A673 (cell line): ENCODE results near the gene RFFL. TPM values are rescaled to one million over a fixed set of nuclear protein-coding genes. Genes with fewer than 3 reads are reported as not detected.

ENCODE experiments used
- BruUV-seq: library from RNA; stranded (reverse); fragments of 400-500 nt; replicated peaks from 2 replicates; lab custom pipeline; 2021; lab: Mats Ljungman, UMichigan
- CTCF ChIA-PET: fragments of 300-600 bp; sonication (Branson Sonifier 250); formaldehyde crosslinking; loops from one replicate; lab custom pipeline; 2022; ENCODE audit warnings: antibody characterized with exemption; lab: Charles Lee
- POLR2A ChIA-PET: fragments of 300-600 bp; sonication (Branson Sonifier 250); formaldehyde crosslinking; loops from one replicate; lab custom pipeline; 2022; ENCODE audit warnings: antibody characterized with exemption; ENCODE audit not compliant: low non-redundant PET; lab: Charles Lee
- DNase-seq: peaks from one replicate; pipeline ENCODE4 v3.0.0-alpha.2; 2015; ENCODE audit warnings: low spot score
- H3K27ac ChIP-seq: fragments of 200-600 bp; sonication (generic); 2 replicates; pipeline ENCODE4 v1.5.1; 2016; ENCODE audit warnings: mixed run types, low read depth, mild to moderate bottlenecking, mixed read lengths, antibody characterized with exemption, low read length; ENCODE audit not compliant: poor library complexity, severe bottlenecking
- H3K27me3 ChIP-seq: fragments of 200-600 bp; sonication (generic); replicated peaks from 2 replicates; pipeline ENCODE4 v1.6.1; 2017; ENCODE audit warnings: mixed run types, low read depth, mild to moderate bottlenecking, mixed read lengths, antibody characterized with exemption, low read length; ENCODE audit not compliant: insufficient read depth, poor library complexity
- H3K36me3 ChIP-seq: fragments of 200-600 bp; sonication (generic); 2 replicates; pipeline ENCODE4 v1.6.1; 2016; ENCODE audit warnings: mixed run types, mild to moderate bottlenecking, mixed read lengths, antibody characterized with exemption, low read length; ENCODE audit not compliant: insufficient read depth, poor library complexity, severe bottlenecking
- H3K4me1 ChIP-seq: fragments of 200-600 bp; sonication (generic); 2 replicates; pipeline ENCODE4 v1.6.1; 2017; ENCODE audit warnings: mixed run types, mild to moderate bottlenecking, mixed read lengths, antibody characterized with exemption, low read length; ENCODE audit not compliant: insufficient read depth, poor library complexity, severe bottlenecking
- H3K4me3 ChIP-seq: fragments of 200-600 bp; sonication (generic); 2 replicates; pipeline ENCODE4 v1.5.1; 2016; ENCODE audit warnings: low read depth, mixed run types, mild to moderate bottlenecking, mixed read lengths, low read length; ENCODE audit not compliant: poor library complexity, severe bottlenecking
- H3K9me3 ChIP-seq: fragments of 200-600 bp; sonication (generic); 2 replicates; pipeline ENCODE4 v1.6.1; 2016; ENCODE audit warnings: mixed run types, low read depth, mild to moderate bottlenecking, mixed read lengths, antibody characterized with exemption, low read length; ENCODE audit not compliant: poor library complexity, severe bottlenecking
- EZH2 ChIP-seq: fragments of 200-600 bp; sonication (generic); IDR thresholded peaks from 2 replicates; pipeline ENCODE4 v1.6.1; 2017; ENCODE audit warnings: borderline replicate concordance, low read depth, mild to moderate bottlenecking, mixed read lengths, antibody characterized with exemption, low read length; ENCODE audit not compliant: poor library complexity, severe bottlenecking
- intact Hi-C: fragments of 100-400 bp; cut with micrococcal nuclease; formaldehyde crosslinking; loops from one replicate; pipeline ENCODE4 v1.10.0; 2022; ENCODE audit not compliant: unreplicated experiment
- total RNA-seq: library from RNA; stranded (reverse); gene quantifications from 2 replicates; pipeline ENCODE4 v1.2.3, GENCODE V29; 2021
- TF ChIP-seq, protein P1 (sequence below): fragments of 300-800, 200-600 bp; sonication (generic); conservative IDR thresholded peaks from 2 replicates; pipeline ENCODE4 v1.5.1; 2017; ENCODE audit warnings: low read depth, mild to moderate bottlenecking, antibody characterized with exemption, low read length, moderate library complexity, mixed read lengths

RFFL gene
- total RNA-seq, 1 experiment from 2014 or later = 10.5 TPM

DNA sequence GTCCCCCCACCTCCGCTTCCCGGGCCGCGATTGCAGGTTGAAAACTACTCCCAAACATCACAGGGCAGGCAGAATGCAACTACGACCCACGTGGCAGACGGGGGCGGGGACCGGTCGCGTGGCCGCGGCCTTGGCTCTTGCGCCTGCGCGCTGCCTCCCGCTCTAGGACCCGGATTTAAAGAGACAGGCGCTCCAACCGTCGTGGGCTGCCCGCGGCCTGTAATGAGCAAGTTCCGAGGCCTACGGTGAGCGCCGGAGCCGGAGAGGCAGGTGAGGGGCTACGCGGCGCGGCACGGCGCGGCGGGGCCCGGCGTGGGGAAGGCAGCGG, 83.2 kb downstream of the RFFL start, which contains the start of gene LIG3:
Gene LIG3 (plus strand): TSS at position 160 of the 328 bp plus-strand sequence. CDS start 2,494 bp downstream, outside the sequence.
- BruUV-seq = no TSS peak
- no peak for TF ChIP-seq EZH2
- TF ChIP-seq, protein P1, sequence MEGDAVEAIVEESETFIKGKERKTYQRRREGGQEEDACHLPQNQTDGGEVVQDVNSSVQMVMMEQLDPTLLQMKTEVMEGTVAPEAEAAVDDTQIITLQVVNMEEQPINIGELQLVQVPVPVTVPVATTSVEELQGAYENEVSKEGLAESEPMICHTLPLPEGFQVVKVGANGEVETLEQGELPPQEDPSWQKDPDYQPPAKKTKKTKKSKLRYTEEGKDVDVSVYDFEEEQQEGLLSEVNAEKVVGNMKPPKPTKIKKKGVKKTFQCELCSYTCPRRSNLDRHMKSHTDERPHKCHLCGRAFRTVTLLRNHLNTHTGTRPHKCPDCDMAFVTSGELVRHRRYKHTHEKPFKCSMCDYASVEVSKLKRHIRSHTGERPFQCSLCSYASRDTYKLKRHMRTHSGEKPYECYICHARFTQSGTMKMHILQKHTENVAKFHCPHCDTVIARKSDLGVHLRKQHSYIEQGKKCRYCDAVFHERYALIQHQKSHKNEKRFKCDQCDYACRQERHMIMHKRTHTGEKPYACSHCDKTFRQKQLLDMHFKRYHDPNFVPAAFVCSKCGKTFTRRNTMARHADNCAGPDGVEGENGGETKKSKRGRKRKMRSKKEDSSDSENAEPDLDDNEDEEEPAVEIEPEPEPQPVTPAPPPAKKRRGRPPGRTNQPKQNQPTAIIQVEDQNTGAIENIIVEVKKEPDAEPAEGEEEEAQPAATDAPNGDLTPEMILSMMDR = no peak
- Histone ChIP-seq H3K4me3 (peak within 1 kb of the TSS; percentile 67), H3K36me3 (no peaks in the 10 kb centered on the region), H3K27ac (peak within 1 kb of the TSS; percentile 96), H3K27me3 (no peaks in the 10 kb centered on the region), H3K9me3 (no peaks in the 10 kb centered on the region), H3K4me1 (peaks cover 5% of the 10 kb centered on the region)
- intact Hi-C loops = no loop called here
- DNase-seq = peak; percentile 86
- ChIA-PET POLR2A (interaction anchor here (0.6 kb wide), 1 partner anchor 206 kb away, joined by 3 read pairs; no protein-coding TSS in a partner anchor), CTCF (no interaction called here)

DNA sequence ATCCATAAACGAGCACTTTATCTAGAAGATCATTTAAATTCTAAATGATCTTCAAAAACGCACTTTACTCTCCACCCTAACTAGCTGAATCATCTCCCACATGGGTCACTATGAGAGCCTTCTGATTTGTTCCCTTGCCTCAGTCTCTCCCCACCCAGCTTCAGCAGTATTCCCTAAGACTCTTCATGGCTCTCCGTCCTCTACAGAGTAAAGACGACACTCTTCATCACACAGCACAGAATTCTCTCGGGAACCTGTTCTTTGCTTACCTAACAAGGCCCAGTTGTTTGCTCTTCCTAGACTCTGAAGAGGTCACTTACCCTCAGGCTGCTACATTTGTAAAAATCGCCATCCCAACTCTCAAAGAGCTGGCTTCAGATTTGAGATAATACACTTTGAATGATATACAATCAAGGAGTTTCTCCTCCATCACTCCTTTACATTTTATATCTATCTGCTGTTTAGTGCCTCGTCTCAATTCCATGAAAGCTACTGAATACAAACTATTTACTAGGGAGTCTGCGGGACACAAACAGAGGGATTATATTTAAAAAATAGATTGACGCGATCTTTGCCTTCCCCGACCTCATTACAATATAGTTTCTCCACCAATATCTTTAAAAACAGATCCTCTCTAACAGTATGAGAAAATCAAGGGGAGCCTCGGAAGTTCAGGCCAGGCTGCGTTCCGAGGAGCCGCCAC, 83.7 kb downstream of the RFFL start:
- Histone ChIP-seq H3K36me3 (no peaks in the 10 kb centered on the region), H3K4me1 (peaks cover 5% of the 10 kb centered on the region), H3K27me3 (no peaks in the 10 kb centered on the region), H3K4me3 (peak overlapping the region; percentile 67), H3K9me3 (no peaks in the 10 kb centered on the region), H3K27ac (peak overlapping the region; percentile 96)
- ChIA-PET POLR2A (no interaction called here), CTCF (no interaction called here)
- no peak for DNase-seq
- TF ChIP-seq, protein P1 = no peak
- TF ChIP-seq EZH2 = no peak
- intact Hi-C loops = no loop called here
- TSS peak; percentile 95 for BruUV-seq

DNA sequence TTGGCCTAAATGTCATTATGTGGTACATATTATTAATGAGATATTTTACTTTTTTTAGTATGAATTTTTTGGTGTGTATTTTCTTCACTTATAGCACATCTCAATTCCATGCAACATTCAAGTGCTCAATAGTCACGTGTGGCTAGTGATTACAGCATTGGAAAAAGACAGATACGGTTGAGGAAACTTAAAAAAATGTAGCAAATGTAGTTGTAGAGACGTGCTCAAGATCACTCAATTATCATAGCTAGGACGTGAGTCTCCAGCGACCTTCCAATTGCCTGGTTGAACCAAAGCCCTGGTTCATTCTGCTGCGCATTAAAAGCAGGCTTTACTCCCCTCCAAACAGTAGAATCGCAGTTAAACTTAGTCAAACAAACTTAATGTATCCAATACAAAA, 84.4 kb downstream of the RFFL start:
- no peak for DNase-seq
- Histone ChIP-seq H3K27ac (no peak overlapping the region), H3K27me3 (no peaks in the 10 kb centered on the region), H3K4me3 (no peak overlapping the region), H3K36me3 (no peaks in the 10 kb centered on the region), H3K9me3 (no peaks in the 10 kb centered on the region), H3K4me1 (peaks cover 5% of the 10 kb centered on the region)
- TF ChIP-seq EZH2 = no peak
- TF ChIP-seq, protein P1 = no peak
- ChIA-PET POLR2A (no interaction called here), CTCF (no interaction called here)
- intact Hi-C loops = no loop called here
- no TSS peak for BruUV-seq
